SIG-M5 (cell line): ENCODE results near the gene ZNF135.

Experiments used
- DNase-seq: peaks from one replicate; lab custom pipeline; 2025; lab: John Stamatoyannopoulos, UW

Gene ZNF135

DNA sequence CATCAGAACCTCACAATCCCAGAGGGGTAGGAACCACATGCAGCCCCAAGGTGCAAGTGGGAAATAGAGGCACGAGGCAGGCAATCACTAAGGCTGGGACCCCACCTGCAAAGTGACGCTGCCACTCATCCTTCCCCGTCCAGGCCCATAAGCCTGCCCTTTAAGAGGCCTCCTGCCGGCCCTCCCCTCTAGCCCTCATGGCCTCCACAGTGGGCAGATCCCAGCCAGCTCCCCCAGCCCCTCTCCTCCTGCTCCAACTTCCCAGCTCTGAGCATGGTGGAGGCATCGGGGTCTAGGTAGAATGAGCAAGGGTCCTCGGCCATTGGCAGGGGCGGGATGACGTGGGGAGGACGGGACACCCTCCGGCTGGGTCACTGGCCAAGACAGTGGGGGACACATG is 36.2 kb downstream of the ZNF135 start:
- DNase-seq = no peak

DNA sequence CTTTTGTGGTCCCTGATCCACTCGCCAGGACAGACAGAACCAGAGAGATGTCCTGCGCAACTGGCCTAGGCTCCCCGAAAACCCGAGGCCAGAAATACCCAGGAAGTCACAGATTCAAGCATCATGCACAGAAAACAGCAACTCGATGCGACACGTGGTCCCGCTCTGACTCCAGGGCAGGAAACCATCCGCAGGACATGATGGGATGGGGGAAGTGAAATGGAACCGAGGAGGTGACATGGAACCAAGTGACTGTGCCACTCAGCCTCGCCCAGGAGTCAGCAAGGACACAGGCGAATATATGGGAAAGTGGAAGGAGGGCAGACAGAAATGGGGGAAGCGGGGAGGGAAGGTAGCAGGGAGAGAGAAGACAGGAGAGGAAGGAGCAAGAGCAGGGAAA is 37.8 kb downstream of the ZNF135 start:
- no peak for DNase-seq

DNA sequence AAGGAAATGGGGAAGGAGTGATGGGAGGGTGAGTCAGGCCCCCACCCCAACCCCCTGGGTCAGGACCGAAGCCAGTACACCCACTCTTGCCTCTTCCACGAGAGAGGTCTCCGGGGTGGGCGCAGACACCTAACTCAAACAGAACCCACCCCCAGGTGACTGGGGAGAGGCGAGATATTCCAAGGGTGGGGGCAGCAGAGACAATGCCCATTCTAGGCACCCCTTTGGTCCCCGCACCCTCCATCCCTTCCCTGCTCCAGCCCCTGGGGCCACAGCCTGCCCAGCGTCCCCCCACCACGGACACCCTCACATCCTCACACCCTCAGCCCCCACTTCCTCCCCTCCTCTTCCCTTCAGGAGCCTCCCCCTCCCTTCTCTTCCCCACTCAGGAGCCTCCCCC is 38.3 kb downstream of the ZNF135 start:
- DNase-seq = no peak

DNA sequence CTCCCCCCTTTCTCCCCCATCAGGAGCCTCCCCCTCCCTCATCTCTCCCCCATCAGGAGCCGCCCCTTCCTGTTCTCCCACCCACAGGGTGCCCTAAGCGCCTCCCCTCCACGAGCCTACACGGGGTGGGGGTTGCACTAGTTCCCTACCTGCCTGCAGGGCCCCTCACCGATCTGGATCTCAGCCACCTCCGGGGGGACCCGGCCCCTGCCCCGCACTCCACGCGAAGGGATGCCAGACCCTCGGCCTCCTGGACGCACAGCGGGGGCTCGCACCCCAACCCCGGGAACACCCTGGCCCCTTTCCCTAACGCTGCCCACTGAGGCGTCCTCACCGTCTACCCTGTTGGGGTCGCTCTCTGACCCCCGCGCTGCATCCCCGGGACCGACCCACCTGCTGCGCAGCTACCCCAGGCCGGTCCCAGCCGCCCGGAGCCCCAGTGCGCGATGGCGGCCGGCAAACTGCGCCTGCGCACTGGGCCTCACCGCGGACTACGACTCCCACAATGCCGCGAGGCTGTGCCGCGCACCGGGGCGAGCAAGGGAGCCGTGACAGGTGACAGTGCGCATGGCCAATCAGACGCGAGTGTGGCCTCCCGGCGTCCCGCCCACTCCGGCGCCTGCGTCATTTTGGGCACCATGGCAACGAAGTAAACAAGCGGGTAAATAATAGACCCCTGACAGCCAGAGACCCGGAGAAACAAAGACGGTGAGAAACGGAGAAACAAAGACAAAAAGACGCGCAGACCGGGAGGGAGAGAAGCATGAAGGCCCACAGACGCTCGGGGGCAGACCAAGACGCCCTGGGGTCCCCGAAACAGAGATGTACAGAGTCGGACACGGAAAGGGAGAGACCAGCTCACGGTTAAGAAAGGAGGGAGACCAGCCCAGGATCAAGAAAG is 38.9 kb downstream of the ZNF135 start, which contains the start of gene ZSCAN18:
Gene ZSCAN18 (minus strand): TSS at position 451 of the 901 bp plus-strand sequence. CDS start 7,964 bp downstream, outside the sequence.
- DNase-seq = no peak

DNA sequence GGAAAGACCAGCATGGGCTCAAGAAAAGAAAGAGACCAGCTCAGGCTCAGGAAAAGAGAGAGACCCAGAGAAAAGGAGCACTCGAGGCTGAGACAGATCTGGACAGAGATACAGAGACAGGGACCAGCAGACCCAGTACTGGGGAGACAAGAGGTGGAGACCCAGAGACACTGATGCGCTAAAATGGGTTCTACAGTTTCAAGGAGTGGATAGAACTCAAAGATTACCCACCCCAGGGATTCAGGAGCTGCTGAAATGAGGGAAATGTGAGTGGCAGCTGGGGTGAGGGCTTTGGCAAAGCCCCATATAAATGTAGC is 39.6 kb downstream of the ZNF135 start:
- no peak for DNase-seq

DNA sequence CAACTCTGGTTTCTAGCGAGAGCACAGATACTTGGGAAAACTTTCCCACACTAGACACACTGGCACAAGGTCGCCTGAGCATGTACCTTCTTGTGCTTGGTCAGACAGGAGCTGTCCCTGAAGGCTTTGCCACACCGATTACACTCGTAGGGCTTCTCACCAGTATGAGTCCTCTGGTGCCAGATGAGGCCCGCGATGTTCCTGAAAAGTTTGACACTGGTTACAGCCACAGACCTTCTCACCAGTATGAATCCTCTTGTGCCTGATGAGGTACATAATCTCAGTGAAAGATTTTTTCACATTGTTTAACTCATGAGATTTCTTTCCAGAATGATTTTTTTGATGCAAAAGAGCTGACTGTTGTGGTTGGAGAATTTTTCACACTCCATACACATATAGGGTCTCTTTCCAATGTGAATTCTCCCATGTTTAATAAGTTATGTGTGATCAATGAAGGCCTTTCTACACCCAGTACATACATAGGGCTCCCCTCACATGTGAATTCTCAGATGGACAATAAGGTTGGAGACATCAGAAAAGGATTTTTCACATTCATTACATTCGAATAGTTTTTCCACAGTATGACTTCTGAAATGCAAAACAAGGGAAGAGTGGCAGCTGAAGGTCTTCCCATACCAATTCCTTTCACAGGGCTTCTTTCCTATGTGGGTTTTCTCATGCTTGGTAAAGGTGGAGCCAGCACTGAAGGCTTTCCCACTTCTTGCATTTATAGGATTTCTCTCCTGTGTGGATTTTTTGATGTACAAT is 48.9 kb downstream of the ZNF135 start:
- DNase-seq = no peak

DNA sequence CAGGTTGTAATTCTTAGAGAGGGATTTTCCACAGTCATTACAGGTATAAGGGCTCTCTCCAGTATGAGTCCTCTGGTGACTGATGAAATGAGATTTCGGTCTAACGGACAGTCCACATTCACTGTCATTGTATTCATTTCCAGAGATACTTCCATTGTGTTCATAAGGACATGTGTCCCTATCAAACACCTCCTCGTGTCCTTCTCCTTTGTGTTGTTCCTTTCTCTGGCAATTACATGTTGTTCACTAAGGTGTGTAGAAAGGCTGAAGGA is 49.4 kb downstream of the ZNF135 start:
- DNase-seq = no peak

DNA sequence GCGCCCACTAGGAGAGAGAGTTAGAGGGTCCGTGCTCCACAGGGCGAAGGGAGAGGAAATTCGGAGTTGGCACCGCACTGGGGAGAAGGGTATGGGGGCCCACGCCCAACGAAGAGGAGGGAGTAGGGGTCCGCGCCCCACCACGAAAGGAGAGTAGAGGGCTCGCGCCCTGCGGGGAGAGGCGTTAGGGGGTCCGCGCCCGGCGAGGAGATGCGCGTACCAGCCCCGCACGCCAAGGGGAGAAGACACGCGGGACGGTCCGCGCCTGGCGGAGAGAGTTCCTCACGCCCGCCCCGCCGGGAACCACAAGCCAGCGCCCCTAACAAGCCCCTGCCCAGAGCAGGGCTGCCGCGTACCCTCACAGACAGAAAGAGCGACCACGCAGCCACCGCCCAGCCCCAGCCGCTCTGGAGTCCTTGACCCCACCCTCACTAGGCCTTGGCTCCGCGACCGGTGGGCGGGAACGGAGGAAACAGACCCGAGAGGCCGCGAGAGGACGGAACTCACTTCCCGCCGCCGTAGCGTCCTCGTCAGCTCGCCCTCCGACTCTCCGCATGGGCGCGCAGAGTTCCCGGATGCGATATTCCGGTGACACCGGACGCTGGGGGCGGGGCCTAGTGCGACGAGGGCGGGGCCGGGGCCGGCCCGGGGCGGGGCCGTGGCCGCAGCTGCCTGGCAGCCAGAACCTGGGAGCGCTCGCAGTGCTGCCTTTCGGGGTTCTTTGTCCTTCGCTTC is 58.9 kb downstream of the ZNF135 start:
- DNase-seq = no peak

DNA sequence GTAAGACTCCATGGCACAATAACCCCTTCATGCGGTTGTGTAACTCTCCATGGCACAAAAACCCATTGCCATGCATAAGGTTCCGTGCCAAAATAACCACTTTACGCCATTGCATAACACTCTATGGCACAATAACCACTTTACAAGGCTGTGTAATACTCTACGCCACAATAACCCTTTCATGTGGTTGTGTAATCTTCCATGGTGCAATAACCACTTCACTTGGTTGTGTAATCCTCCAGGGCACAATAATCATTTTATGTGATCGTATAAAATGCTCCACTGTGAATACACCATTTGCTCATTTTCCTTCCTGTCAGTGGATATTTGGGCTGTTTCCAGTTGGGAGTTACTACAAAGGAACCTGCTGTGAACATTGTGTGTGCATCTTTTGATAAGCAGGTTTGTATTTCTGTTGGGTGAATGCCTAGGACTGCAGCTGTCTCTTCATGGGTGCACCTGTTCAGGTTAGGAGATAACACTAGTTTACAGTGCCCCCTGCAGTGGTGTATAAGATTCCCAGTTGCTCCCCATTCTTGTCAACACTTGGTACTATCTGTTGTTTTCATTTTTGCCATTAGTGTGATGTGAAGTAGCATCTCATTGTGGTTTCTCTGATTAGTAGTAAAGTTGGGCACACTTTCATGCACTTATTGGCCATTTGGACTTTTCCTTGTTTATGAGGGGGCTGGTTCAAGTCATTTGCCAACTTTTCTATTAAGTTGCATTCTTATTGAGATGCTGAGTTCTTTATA is 60.1 kb downstream of the ZNF135 start:
- no peak for DNase-seq
